Measurements from ENCODE around the gene ADGRL3.
"Not testable (repeated sequence)": the region's sequence is repeated elsewhere in the genome, so short reads cannot be mapped to it uniquely, and the experiment has no call there.

The ADGRL3 gene

DNA sequence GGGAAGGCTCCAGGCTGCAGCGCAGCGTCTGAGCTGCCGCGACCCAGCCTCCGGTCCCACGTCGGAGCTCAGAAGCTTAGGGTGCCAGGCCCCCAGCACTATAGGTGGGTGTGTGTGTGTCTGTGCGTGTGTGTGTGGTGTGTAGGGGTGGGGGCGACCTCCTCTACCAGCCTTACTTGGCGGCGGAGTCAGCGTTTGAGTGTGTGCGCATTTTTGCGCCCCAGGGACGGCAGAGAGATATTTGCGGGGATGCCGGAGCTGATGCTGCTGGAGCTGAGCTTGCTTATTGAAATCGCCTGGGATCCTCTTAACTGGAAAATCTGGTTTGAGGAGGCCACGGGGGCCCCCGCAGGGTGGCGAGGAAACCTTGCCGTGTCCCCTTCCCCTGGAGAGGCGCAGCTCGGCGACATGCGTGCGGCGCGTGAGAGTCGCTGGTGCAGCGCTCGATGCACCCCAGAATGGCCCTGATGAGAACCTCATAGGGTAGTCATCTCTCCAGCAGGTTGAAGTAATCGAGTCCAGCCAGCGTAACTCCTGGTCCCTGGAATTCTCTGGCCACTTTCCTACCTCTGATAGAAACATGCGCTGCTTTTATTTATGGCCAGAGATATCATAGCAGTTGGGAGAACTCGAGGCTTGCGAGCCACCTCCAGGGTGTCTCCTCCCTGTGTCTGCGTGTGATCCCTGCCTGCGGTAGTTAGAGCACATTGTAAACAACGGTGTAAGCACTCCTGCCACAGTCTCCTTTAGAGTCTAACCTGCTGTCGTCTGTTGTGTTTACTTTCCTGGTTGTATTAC is 2.7 kb downstream of the ADGRL3 start:
- no peak for DNase-seq (ENCODE audit: low read depth)
- TF ChIP-seq, protein P1, sequence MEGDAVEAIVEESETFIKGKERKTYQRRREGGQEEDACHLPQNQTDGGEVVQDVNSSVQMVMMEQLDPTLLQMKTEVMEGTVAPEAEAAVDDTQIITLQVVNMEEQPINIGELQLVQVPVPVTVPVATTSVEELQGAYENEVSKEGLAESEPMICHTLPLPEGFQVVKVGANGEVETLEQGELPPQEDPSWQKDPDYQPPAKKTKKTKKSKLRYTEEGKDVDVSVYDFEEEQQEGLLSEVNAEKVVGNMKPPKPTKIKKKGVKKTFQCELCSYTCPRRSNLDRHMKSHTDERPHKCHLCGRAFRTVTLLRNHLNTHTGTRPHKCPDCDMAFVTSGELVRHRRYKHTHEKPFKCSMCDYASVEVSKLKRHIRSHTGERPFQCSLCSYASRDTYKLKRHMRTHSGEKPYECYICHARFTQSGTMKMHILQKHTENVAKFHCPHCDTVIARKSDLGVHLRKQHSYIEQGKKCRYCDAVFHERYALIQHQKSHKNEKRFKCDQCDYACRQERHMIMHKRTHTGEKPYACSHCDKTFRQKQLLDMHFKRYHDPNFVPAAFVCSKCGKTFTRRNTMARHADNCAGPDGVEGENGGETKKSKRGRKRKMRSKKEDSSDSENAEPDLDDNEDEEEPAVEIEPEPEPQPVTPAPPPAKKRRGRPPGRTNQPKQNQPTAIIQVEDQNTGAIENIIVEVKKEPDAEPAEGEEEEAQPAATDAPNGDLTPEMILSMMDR (IDR thresholded peaks at IDR 0.05; ENCODE audit: low read depth, low read length, missing control alignments): no peak
- peak overlapping the region; percentile 76 for H3K4me3 ChIP-seq (ENCODE audit: low read depth, low read length)
- in situ Hi-C loops (cut with HindIII; ENCODE audit: low sequenced_read_pairs): no loop called here

DNA sequence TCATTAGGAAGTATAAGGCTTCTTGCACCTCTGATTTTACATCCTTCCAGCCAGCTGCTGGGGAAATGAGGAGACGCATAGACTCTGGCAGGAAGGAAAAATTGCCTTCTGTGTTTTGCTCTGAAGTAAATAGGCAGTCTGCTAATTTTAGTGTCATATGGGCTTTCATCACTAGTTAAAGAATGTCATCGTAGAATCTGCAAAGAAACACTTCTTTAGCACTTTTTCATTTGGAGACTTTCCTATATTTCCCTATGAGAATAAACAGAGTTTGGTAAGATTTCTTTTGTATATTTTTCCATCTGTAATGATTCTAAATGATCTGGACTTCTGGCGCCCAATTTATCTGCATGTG is 3.3 kb downstream of the ADGRL3 start:
- TF ChIP-seq, protein P1 (IDR thresholded peaks at IDR 0.05; ENCODE audit: low read depth, low read length, missing control alignments): no peak
- no peak for DNase-seq (ENCODE audit: low read depth)
- H3K4me3 ChIP-seq (ENCODE audit: low read depth, low read length): peak overlapping the region; percentile 76
- in situ Hi-C loops (cut with HindIII; ENCODE audit: low sequenced_read_pairs): no loop called here

DNA sequence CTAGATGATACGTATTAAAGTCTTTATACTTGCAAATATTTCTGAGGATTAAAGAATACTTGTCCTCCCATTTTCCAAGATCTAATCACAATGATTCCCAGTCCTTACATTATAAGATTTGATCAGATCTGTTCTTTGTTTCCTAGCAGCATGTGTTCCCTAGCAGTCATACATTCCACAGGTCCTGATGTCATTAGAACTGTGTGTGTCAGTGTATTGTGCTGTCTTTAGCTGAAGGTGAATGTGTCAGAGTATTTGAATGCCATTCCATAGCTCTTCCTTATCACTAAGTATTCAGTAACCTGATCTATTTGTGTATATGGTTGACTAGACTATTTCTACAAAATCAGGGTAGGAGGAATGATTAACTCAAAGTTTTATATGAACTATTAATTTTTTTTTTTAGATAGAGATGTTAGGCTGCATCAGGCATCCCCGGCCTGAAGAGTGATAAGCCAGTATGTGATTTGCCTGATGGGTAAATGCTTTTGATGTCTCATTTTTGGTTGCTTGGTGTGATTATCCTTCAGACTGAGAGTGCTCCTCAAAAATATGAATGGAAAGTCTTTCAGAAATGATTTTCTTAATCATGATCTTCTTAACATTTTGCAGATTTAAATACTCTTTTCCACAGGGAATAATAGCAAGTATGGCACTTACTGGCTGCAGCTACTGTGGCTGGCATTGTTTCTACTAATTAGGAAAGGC is 4.4 kb downstream of the ADGRL3 start:
- DNase-seq (ENCODE audit: low read depth): no peak
- in situ Hi-C loops (cut with HindIII; ENCODE audit: low sequenced_read_pairs): no loop called here
- TF ChIP-seq, protein P1 (IDR thresholded peaks at IDR 0.05; ENCODE audit: low read depth, low read length, missing control alignments): no peak
- no peak overlapping the region for H3K4me3 ChIP-seq (ENCODE audit: low read depth, low read length)

DNA sequence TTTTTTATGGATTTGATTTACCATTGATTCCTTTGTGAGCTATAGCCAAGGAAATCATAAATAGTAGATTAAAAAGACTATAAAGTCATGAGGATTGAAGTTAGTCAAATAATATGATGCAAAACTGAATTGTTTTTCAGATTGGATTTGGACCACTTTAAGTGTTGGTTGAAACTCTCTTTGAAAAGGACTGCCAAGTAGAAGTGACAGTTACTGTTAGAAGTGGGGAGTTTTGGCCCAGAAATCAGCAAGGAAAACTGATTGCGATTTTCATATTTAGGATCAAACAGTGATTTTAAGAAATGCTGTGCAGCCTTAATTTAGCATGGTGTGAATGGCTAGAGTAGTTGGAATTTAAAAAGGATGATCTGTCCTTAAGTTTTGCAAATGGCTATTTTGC is 4.9 kb downstream of the ADGRL3 start:
- no peak for DNase-seq (ENCODE audit: low read depth)
- TF ChIP-seq, protein P1 (IDR thresholded peaks at IDR 0.05; ENCODE audit: low read depth, low read length, missing control alignments): no peak
- in situ Hi-C loops (cut with HindIII; ENCODE audit: low sequenced_read_pairs): no loop called here
- no peak overlapping the region for H3K4me3 ChIP-seq (ENCODE audit: low read depth, low read length)

DNA sequence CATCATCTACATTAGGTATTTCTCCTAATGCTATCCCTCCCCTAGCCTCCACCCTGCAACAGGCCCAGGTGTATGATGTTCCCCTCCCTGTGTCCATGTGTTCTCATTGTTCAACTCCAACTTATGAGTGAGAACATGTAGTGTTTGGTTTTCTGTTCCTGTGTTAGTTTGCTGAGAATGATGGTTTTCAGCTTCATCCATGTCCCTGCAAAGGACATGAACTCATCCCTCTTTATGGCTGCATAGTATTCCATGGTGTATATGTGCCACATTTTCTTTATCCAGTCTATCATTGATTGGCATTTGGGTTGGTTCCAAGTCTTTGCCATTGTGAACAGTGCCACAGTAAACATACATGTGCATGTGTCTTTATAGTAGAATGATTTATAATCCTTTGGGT is 7.0 kb downstream of the ADGRL3 start:
- in situ Hi-C loops (cut with HindIII; ENCODE audit: low sequenced_read_pairs): not testable (repeated sequence)

DNA sequence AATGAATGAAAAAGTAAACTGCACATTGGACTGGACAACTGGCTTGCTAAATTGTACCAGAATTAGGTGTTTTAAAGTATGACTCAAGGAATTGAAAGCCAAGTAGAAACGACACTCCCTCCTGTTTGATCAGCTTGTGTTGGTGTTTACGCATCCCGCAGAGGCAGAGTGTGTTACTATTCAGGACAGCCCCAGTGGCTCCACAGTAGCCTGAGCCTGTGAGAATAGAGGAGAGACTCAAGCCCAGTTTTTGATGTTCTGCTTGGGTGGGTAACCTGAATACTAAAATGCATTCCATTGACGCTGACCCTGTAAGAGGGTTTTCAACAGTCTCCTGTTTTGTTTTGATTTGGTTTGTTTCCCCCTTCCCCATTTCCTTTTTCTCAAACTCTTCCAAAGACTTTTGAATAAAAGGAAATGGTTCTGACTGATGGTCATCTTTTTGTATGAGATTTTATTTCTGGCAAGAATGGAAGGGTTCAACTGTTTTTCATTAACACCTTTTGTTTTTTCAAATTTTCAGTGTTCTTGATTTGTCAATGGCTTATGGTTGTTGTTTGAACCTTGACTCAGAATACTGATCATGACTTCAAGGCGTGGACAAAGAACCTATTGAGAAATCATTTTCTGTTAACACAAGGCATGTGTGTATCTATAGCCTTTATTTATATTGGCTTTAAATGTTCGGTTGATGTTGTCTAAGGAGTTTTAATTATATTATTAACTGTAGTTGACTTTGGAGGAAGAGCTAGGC is 10.2 kb downstream of the ADGRL3 start:
- DNase-seq (ENCODE audit: low read depth): peak; percentile 64
- TF ChIP-seq, protein P1 (IDR thresholded peaks at IDR 0.05; ENCODE audit: low read depth, low read length, missing control alignments): no peak
- in situ Hi-C loops (cut with HindIII; ENCODE audit: low sequenced_read_pairs): no loop called here
- H3K4me3 ChIP-seq (ENCODE audit: low read depth, low read length): no peak overlapping the region

More for the DNA sequence above, 7.0 kb downstream of the ADGRL3 start:
- H3K4me3 ChIP-seq (ENCODE audit: low read depth, low read length); DNase-seq (ENCODE audit: low read depth): not testable (repeated sequence)
